ENCODE results near the gene CPD. TPM values are rescaled to one million over a fixed set of nuclear protein-coding genes. Genes with fewer than 3 reads are reported as not detected.
"Not testable (repeated sequence)": the region's sequence is repeated elsewhere in the genome, so short reads cannot be mapped to it uniquely, and the experiment has no call there.

The CPD gene
- total RNA-seq, 2 donors from 2014 or later = 37.7 to 66.1 TPM

GRCh38 chr17:30396129-30396528, 17.4 kb downstream of the CPD start:
- Mint-ChIP-seq H3K9me3 (no peaks in the 10 kb centered on the region), H3K36me3 (peaks cover 0 to 10% of the 10 kb centered on the region in 2 donors), H3K27ac (no peak overlapping the region)
- ATAC-seq (no peak), DNase-seq (ENCODE audit: low spot score in 2 of 2) (no peak)

GRCh38 chr17:30396612-30397011, 17.9 kb downstream of the CPD start:
- DNase-seq (ENCODE audit: low spot score in 2 of 2) (no peak), ATAC-seq (no peak)
- no peak overlapping the region for H3K27ac Mint-ChIP-seq
- H3K9me3 Mint-ChIP-seq = no peaks in the 10 kb centered on the region
- peaks cover 0 to 15% of the 10 kb centered on the region in 2 donors for H3K36me3 Mint-ChIP-seq

- no peaks in the 10 kb centered on the region for H3K9me3 Mint-ChIP-seq
- peaks cover 0 to 28% of the 10 kb centered on the region in 2 donors for H3K36me3 Mint-ChIP-seq
- no peak overlapping the region for H3K27ac Mint-ChIP-seq
- DNase-seq (ENCODE audit: low spot score in 2 of 2) = no peak
- no peak for ATAC-seq
Measured at GRCh38 chr17:30398328-30399041, 19.8 kb downstream of the CPD start.

- Mint-ChIP-seq H3K9me3 (no peaks in the 10 kb centered on the region), H3K36me3 (peaks cover 0 to 23% of the 10 kb centered on the region in 2 donors), H3K27ac (no peak overlapping the region)
- no peak for ATAC-seq
- DNase-seq (ENCODE audit: low spot score in 2 of 2) = no peak
Measured at GRCh38 chr17:30401097-30401496, 22.4 kb downstream of the CPD start.

- no peak for DNase-seq (ENCODE audit: low spot score in 2 of 2)
- Mint-ChIP-seq H3K36me3 (peaks cover 5 to 38% of the 10 kb centered on the region in 2 donors), H3K9me3 (peaks cover 0 to 4% of the 10 kb centered on the region in 2 donors), H3K27ac (peak overlapping the region in 1 of 2 donors; percentile 29)
- peak in 1 of 2 donors; percentile 67 for ATAC-seq
Measured at GRCh38 chr17:30405161-30405560, 26.4 kb downstream of the CPD start.

GRCh38 chr17:30410627-30411026, 31.9 kb downstream of the CPD start:
- not testable (repeated sequence) for H3K27ac Mint-ChIP-seq; DNase-seq (ENCODE audit: low spot score in 2 of 2); ATAC-seq
- H3K9me3 Mint-ChIP-seq = peaks cover 4 to 11% of the 10 kb centered on the region in 2 donors
- peaks cover 5 to 49% of the 10 kb centered on the region in 2 donors for H3K36me3 Mint-ChIP-seq

- ATAC-seq; H3K27ac Mint-ChIP-seq; DNase-seq (ENCODE audit: low spot score in 2 of 2): not testable (repeated sequence)
- Mint-ChIP-seq H3K9me3 (peaks cover 4 to 11% of the 10 kb centered on the region in 2 donors), H3K36me3 (peaks cover 5 to 47% of the 10 kb centered on the region in 2 donors)
Measured at GRCh38 chr17:30412008-30412496, 33.3 kb downstream of the CPD start.

GRCh38 chr17:30413109-30413508, 34.4 kb downstream of the CPD start:
- ATAC-seq = peak; percentile 99
- peak overlapping the region; percentile 64 to 89 for H3K27ac Mint-ChIP-seq

GRCh38 chr17:30414486-30414885, 35.8 kb downstream of the CPD start:
- H3K36me3 Mint-ChIP-seq = peaks cover 5 to 41% of the 10 kb centered on the region in 2 donors
- DNase-seq (ENCODE audit: low spot score in 2 of 2) (no peak), ATAC-seq (no peak)
- H3K9me3 Mint-ChIP-seq = peaks cover 4 to 11% of the 10 kb centered on the region in 2 donors
- H3K27ac Mint-ChIP-seq = peak overlapping the region; percentile 31 to 64

More at GRCh38 chr17:30413109-30413508, 34.4 kb downstream of the CPD start:
- DNase-seq (ENCODE audit: low spot score in 2 of 2) = peak in 1 of 2 donors; percentile 10
- Mint-ChIP-seq H3K9me3 (peaks cover 4 to 11% of the 10 kb centered on the region in 2 donors), H3K36me3 (peaks cover 5 to 41% of the 10 kb centered on the region in 2 donors)

- ATAC-seq (no peak), DNase-seq (ENCODE audit: low spot score in 2 of 2) (no peak)
- Mint-ChIP-seq H3K9me3 (peaks cover 0 to 11% of the 10 kb centered on the region in 2 donors), H3K27ac (peak overlapping the region in 1 of 2 donors; percentile 64), H3K36me3 (peaks cover 0 to 34% of the 10 kb centered on the region in 2 donors)
Measured at GRCh38 chr17:30415491-30415890, 36.8 kb downstream of the CPD start.

- ATAC-seq; DNase-seq (ENCODE audit: low spot score in 2 of 2); H3K9me3 Mint-ChIP-seq: not testable (repeated sequence)
- Mint-ChIP-seq H3K36me3 (peaks cover 0 to 17% of the 10 kb centered on the region in 2 donors), H3K27ac (peak overlapping the region in 1 of 2 donors; percentile 41)
Measured at GRCh38 chr17:30418070-30418469, 39.3 kb downstream of the CPD start.

GRCh38 chr17:30421592-30421991, 42.9 kb downstream of the CPD start:
- ATAC-seq = no peak
- H3K27ac Mint-ChIP-seq = no peak overlapping the region
- DNase-seq (ENCODE audit: low spot score in 2 of 2) = no peak
- peaks cover 0 to 10% of the 10 kb centered on the region in 2 donors for H3K36me3 Mint-ChIP-seq
- no peaks in the 10 kb centered on the region for H3K9me3 Mint-ChIP-seq

GRCh38 chr17:30422171-30422570, 43.4 kb downstream of the CPD start:
- H3K27ac Mint-ChIP-seq = no peak overlapping the region
- H3K36me3 Mint-ChIP-seq = peaks cover under 1 to 10% of the 10 kb centered on the region in 2 donors
- DNase-seq (ENCODE audit: low spot score in 2 of 2) (no peak), ATAC-seq (no peak)
- H3K9me3 Mint-ChIP-seq = no peaks in the 10 kb centered on the region

GRCh38 chr17:30424471-30424870, 45.7 kb downstream of the CPD start:
- Mint-ChIP-seq H3K27ac (no peak overlapping the region), H3K36me3 (peaks cover 5 to 10% of the 10 kb centered on the region in 2 donors), H3K9me3 (no peaks in the 10 kb centered on the region)
- ATAC-seq = no peak
- no peak for DNase-seq (ENCODE audit: low spot score in 2 of 2)

GRCh38 chr17:30426292-30426691, 47.6 kb downstream of the CPD start:
- Mint-ChIP-seq H3K27ac (no peak overlapping the region), H3K9me3 (no peaks in the 10 kb centered on the region), H3K36me3 (peaks cover 5 to 10% of the 10 kb centered on the region in 2 donors)
- no peak for ATAC-seq
- DNase-seq (ENCODE audit: low spot score in 2 of 2) = no peak

- Mint-ChIP-seq H3K27ac (peak overlapping the region in 1 of 2 donors; percentile 8), H3K9me3 (no peaks in the 10 kb centered on the region), H3K36me3 (peaks cover 5 to 10% of the 10 kb centered on the region in 2 donors)
- ATAC-seq = no peak
- no peak for DNase-seq (ENCODE audit: low spot score in 2 of 2)
Measured at GRCh38 chr17:30427611-30428010, 48.9 kb downstream of the CPD start.

GRCh38 chr17:30429155-30429554, 50.4 kb downstream of the CPD start:
- Mint-ChIP-seq H3K27ac (no peak overlapping the region), H3K36me3 (peaks cover 17 to 20% of the 10 kb centered on the region in 2 donors), H3K9me3 (no peaks in the 10 kb centered on the region)
- ATAC-seq (no peak), DNase-seq (ENCODE audit: low spot score in 2 of 2) (no peak)

- DNase-seq (ENCODE audit: low spot score in 2 of 2) (no peak), ATAC-seq (no peak)
- H3K27ac Mint-ChIP-seq = no peak overlapping the region
- peaks cover 19 to 20% of the 10 kb centered on the region in 2 donors for H3K36me3 Mint-ChIP-seq
- H3K9me3 Mint-ChIP-seq = no peaks in the 10 kb centered on the region
Measured at GRCh38 chr17:30433514-30433913, 54.8 kb downstream of the CPD start.

Measured in activated naive CD4-positive, alpha-beta T cell treated with anti-CD3 and anti-CD28 coated beads, Interleukin-2, amount 50 U/mL, for 72 hours (primary cell).